GM18502 (cell line): ENCODE data around the gene OAF.

ENCODE experiments used
- ATAC-seq: cut with Tn5 transposase; IDR thresholded peaks from one replicate; pipeline ENCODE4 v1.9.1; 2021; ENCODE audit warnings: mild to moderate bottlenecking; ENCODE audit not compliant: unreplicated experiment, poor library complexity

Gene OAF

GRCh38 chr11:120198787-120199469 lies 11.9 kb upstream of the OAF start:
- ATAC-seq, result no peak

- ATAC-seq, result no peak
Observed at GRCh38 chr11:120199613-120200012, 11.2 kb upstream of the OAF start.

- no peak for ATAC-seq
Observed at GRCh38 chr11:120200677-120201076, 10.2 kb upstream of the OAF start.

- ATAC-seq, result no peak
Observed at GRCh38 chr11:120201653-120202052, 9.2 kb upstream of the OAF start.

GRCh38 chr11:120203626-120204025 lies 7.2 kb upstream of the OAF start:
- no peak for ATAC-seq

GRCh38 chr11:120205596-120206161 lies 5.2 kb upstream of the OAF start:
- ATAC-seq, result no peak

GRCh38 chr11:120207512-120207911 lies 3.3 kb upstream of the OAF start:
- ATAC-seq, result no peak

- ATAC-seq, result no peak
Observed at GRCh38 chr11:120208001-120208441, 2.8 kb upstream of the OAF start.

- no peak for ATAC-seq
Observed at GRCh38 chr11:120208777-120209176, 2.1 kb upstream of the OAF start.

- peak; percentile 9 for ATAC-seq
Observed at GRCh38 chr11:120209746-120210625, 846 bp upstream of the OAF start.

- no peak for ATAC-seq
Observed at GRCh38 chr11:120211522-120212258, 858 bp downstream of the OAF start.

GRCh38 chr11:120212259-120212878 lies 1.5 kb downstream of the OAF start:
- ATAC-seq, result no peak

- no peak for ATAC-seq
Observed at GRCh38 chr11:120212926-120213325, 2.1 kb downstream of the OAF start.

- ATAC-seq, result no peak
Observed at GRCh38 chr11:120214581-120214980, 3.7 kb downstream of the OAF start.

GRCh38 chr11:120215634-120216033 lies 4.8 kb downstream of the OAF start:
- ATAC-seq, result no peak

GRCh38 chr11:120216426-120217102 lies 5.7 kb downstream of the OAF start:
- ATAC-seq, result no peak

- no peak for ATAC-seq
Observed at GRCh38 chr11:120217526-120217925, 6.7 kb downstream of the OAF start.

GRCh38 chr11:120217941-120218694 lies 7.3 kb downstream of the OAF start:
- ATAC-seq, result no peak

GRCh38 chr11:120218695-120219033 lies 7.8 kb downstream of the OAF start:
- ATAC-seq, result no peak
